Loucy (cell line): Measurements from ENCODE around the gene AQP6.

ENCODE experiments used
- H2AFZ ChIP-seq: fragments of 200-600 bp; sonication (generic); 2 replicates; pipeline ENCODE4 v1.6.0; 2016; ENCODE audit warnings: antibody characterized with exemption, mild to moderate bottlenecking, low read length, moderate library complexity
- H3F3A ChIP-seq: fragments of 200-600 bp; 2 replicates; pipeline ENCODE4 v1.6.0; 2016; ENCODE audit warnings: antibody characterized with exemption, low read depth, mild to moderate bottlenecking
- H3K27me3 ChIP-seq: fragments of 200-600 bp; sonication (generic); 2 replicates; pipeline ENCODE4 v1.6.1; 2014; ENCODE audit warnings: low read length, mild to moderate bottlenecking; ENCODE audit not compliant: insufficient read depth, poor library complexity, severe bottlenecking
- H3K36me3 ChIP-seq: fragments of 200-600 bp; sonication (generic); 2 replicates; pipeline ENCODE4 v1.6.1; 2016; ENCODE audit warnings: low read length; ENCODE audit not compliant: insufficient read depth
- H3K4me1 ChIP-seq: fragments of 200-600 bp; sonication (generic); 2 replicates; pipeline ENCODE4 v1.5.1; 2014; ENCODE audit warnings: low read length, mild to moderate bottlenecking; ENCODE audit not compliant: insufficient read depth, poor library complexity, severe bottlenecking
- H3K4me2 ChIP-seq: fragments of 200-600 bp; sonication (generic); 2 replicates; pipeline ENCODE4 v1.6.0; 2014; ENCODE audit warnings: antibody characterized with exemption, low read length, low read depth, mild to moderate bottlenecking; ENCODE audit not compliant: poor library complexity, severe bottlenecking
- H3K4me3 ChIP-seq: fragments of 200-600 bp; sonication (generic); 2 replicates; pipeline ENCODE4 v1.5.1; 2014; ENCODE audit warnings: low read length, mild to moderate bottlenecking, mixed read lengths; ENCODE audit not compliant: poor library complexity, severe bottlenecking
- H3K79me2 ChIP-seq: fragments of 200-600 bp; sonication (generic); 2 replicates; pipeline ENCODE4 v1.6.1; 2014; ENCODE audit warnings: low read length; ENCODE audit not compliant: insufficient read depth
- H3K9ac ChIP-seq: fragments of 200-600 bp; sonication (generic); 2 replicates; pipeline ENCODE4 v1.6.0; 2014; ENCODE audit warnings: mild to moderate bottlenecking, low read depth, low read length, moderate library complexity; ENCODE audit not compliant: poor library complexity, severe bottlenecking
- H3K9me2 ChIP-seq: fragments of 200-600 bp; sonication (generic); replicated peaks from 2 replicates; pipeline ENCODE4 v1.6.1; 2016; ENCODE audit warnings: low read depth, low read length, mixed read lengths
- H3K9me3 ChIP-seq: fragments of 200-600 bp; sonication (generic); 2 replicates; pipeline ENCODE4 v1.6.1; 2014; ENCODE audit warnings: mild to moderate bottlenecking, antibody characterized with exemption, low read length, low read depth; ENCODE audit not compliant: insufficient read depth
- H4K20me1 ChIP-seq: fragments of 200-600 bp; sonication (generic); 2 replicates; pipeline ENCODE4 v1.6.0; 2014; ENCODE audit warnings: antibody characterized with exemption, low read length, mild to moderate bottlenecking; ENCODE audit not compliant: insufficient read depth, poor library complexity, severe bottlenecking
- CTCF ChIP-seq: fragments of 200-600 bp; sonication (generic); conservative IDR thresholded peaks from 2 replicates; pipeline ENCODE4 v1.5.1; 2014; ENCODE audit warnings: mild to moderate bottlenecking, antibody characterized with exemption, low read length
- EZH2phosphoT487 ChIP-seq: fragments of 200-600 bp; IDR thresholded peaks from 2 replicates; pipeline ENCODE4 v1.6.1; 2018; ENCODE audit warnings: antibody characterized with exemption, mild to moderate bottlenecking, moderate library complexity, borderline replicate concordance

Gene AQP6

GRCh38 chr12:49972641-49973360 is at the start of gene AQP6:
Gene AQP6, plus strand, starts transcription at chr12:49972947. Its CDS starts 227 bp downstream, at chr12:49973174.
- Histone ChIP-seq H2AFZ (no peak within 1 kb of the TSS), H3K4me2 (no peak within 1 kb of the TSS), H3K79me2 (no peaks in the 10 kb centered on the region), H3K9me2 (no peaks in the 10 kb centered on the region), H3K4me3 (no peak within 1 kb of the TSS), H3K9ac (no peak within 1 kb of the TSS), H3K9me3 (no peaks in the 10 kb centered on the region), H3K27me3 (no peaks in the 10 kb centered on the region), H3K4me1 (peaks cover 14% of the 10 kb centered on the region), H3K36me3 (no peaks in the 10 kb centered on the region), H3F3A (no peaks in the 10 kb centered on the region), H4K20me1 (no peaks in the 10 kb centered on the region)
- TF ChIP-seq EZH2phosphoT487 (no peak), CTCF (no peak)

- Histone ChIP-seq H3K9me3 (no peaks in the 10 kb centered on the region), H3K79me2 (no peaks in the 10 kb centered on the region), H3K36me3 (no peaks in the 10 kb centered on the region), H4K20me1 (no peaks in the 10 kb centered on the region), H3K4me2 (no peak overlapping the region), H3K9me2 (no peaks in the 10 kb centered on the region), H3K27me3 (no peaks in the 10 kb centered on the region), H3K9ac (no peak overlapping the region), H3F3A (no peaks in the 10 kb centered on the region), H2AFZ (no peak overlapping the region), H3K4me3 (no peak overlapping the region), H3K4me1 (no peaks in the 10 kb centered on the region)
- no peak for TF ChIP-seq CTCF
- TF ChIP-seq EZH2phosphoT487: no peak
These were observed 49.6 kb upstream of the AQP6 start for GRCh38 chr12:49923035-49923644.

GRCh38 chr12:49923880-49924556 is 48.7 kb upstream of the AQP6 start:
- Histone ChIP-seq H3F3A (no peaks in the 10 kb centered on the region), H3K9me3 (no peaks in the 10 kb centered on the region), H3K4me2 (no peak overlapping the region), H2AFZ (no peak overlapping the region), H4K20me1 (no peaks in the 10 kb centered on the region), H3K27me3 (no peaks in the 10 kb centered on the region), H3K79me2 (no peaks in the 10 kb centered on the region), H3K9me2 (no peaks in the 10 kb centered on the region), H3K4me1 (no peaks in the 10 kb centered on the region), H3K9ac (no peak overlapping the region), H3K4me3 (no peak overlapping the region), H3K36me3 (no peaks in the 10 kb centered on the region)
- no peak for TF ChIP-seq EZH2phosphoT487
- TF ChIP-seq CTCF: no peak
